ENCODE results near the gene RPL7L1. TPM values are rescaled to one million over a fixed set of nuclear protein-coding genes. Genes with fewer than 3 reads are reported as not detected.

The RPL7L1 gene
- total and polyA plus RNA-seq, 2 of the 13 experiments (the other 11 are each of a cell fraction or from before 2014, with no cell fraction given) = 51.6 to 179 TPM

DNA sequence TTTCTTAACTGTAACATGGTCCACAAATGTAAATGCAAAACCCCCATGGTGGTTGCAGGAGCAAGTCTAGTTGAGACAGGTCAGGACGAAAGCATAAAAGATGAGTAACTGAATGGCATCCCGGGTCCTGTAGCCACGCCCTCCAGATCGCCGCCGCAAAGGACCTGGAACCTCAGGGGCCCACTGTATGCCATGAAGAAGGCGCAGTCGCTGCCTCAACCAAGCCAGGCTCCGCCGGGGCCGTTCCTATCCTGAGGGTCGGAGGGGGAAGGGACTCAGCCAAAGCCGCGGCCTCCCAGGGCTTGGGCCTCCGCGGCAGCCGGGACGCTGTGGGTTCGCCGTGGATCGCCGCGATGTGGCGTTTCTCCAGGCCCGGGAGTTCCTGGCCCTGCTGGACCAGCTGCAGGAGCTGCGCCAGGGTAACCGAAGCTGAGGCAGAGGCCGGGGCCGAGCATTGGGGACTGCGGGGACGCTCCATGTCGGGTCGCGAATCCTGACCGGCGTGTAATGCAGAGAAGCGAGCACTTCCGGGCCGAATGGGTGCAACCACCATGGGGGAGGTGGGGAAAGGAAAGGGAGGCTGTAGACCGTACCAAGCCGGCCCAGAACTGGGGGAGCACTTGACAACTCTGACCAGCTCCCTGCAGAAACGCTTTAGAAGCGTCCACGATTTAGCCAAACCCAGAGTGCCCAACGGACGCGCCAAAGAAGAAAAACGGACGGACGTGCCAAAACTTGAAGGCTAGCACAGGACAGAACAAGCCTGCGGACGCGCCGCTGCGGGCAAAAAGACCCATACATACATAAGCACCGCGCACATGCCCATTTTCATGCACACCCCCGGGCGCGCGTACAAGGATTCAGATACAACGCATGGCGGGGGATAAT is 11.1 kb downstream of the RPL7L1 start (continued):
- TF ChIP-seq, protein P1, sequence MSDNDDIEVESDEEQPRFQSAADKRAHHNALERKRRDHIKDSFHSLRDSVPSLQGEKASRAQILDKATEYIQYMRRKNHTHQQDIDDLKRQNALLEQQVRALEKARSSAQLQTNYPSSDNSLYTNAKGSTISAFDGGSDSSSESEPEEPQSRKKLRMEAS (IDR thresholded peaks at IDR 0.05) = peak; percentile 74; the same call in 1 of the 2 replicates
- TF ChIP-seq POLR2A (IDR thresholded peaks at IDR 0.05; ENCODE audit: insufficient read depth in 1 of 2, low read depth in 2 of 2, low read length in 2 of 2) = peak; percentile 92 to 95
- no peak; the same call in 1 of the 2 replicates for TF ChIP-seq DPF2 (CRISPR knock-in tag; IDR thresholded peaks at IDR 0.05; ENCODE audit: borderline replicate concordance, low read depth)
- peak; percentile 28 for TF ChIP-seq SATB2 (CRISPR knock-in tag; IDR thresholded peaks at IDR 0.05)
- TF ChIP-seq, protein P2, sequence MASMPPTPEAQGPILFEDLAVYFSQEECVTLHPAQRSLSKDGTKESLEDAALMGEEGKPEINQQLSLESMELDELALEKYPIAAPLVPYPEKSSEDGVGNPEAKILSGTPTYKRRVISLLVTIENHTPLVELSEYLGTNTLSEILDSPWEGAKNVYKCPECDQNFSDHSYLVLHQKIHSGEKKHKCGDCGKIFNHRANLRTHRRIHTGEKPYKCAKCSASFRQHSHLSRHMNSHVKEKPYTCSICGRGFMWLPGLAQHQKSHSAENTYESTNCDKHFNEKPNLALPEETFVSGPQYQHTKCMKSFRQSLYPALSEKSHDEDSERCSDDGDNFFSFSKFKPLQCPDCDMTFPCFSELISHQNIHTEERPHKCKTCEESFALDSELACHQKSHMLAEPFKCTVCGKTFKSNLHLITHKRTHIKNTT (CRISPR knock-in tag; IDR thresholded peaks at IDR 0.05) = no peak
- TF ChIP-seq ETV6 (CRISPR knock-in tag; conservative IDR thresholded peaks at IDR 0.05) = peak; percentile 58; the same call in 1 of the 2 replicates
- TF ChIP-seq MYC (CRISPR knock-in tag; IDR thresholded peaks at IDR 0.05; ENCODE audit: borderline replicate concordance) = peak; percentile 82
- TF ChIP-seq, protein P3, sequence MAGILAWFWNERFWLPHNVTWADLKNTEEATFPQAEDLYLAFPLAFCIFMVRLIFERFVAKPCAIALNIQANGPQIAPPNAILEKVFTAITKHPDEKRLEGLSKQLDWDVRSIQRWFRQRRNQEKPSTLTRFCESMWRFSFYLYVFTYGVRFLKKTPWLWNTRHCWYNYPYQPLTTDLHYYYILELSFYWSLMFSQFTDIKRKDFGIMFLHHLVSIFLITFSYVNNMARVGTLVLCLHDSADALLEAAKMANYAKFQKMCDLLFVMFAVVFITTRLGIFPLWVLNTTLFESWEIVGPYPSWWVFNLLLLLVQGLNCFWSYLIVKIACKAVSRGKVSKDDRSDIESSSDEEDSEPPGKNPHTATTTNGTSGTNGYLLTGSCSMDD (CRISPR knock-in tag; IDR thresholded peaks at IDR 0.05) = 0 out of 2 replicates have a peak, but pooled peaks have one; percentile 70
- peak; percentile 99 for TF ChIP-seq ZNF589 (CRISPR knock-in tag; conservative IDR thresholded peaks at IDR 0.05)
- no peak for TF ChIP-seq ZNF441 (CRISPR knock-in tag; IDR thresholded peaks at IDR 0.05; ENCODE audit: borderline replicate concordance)
- TF ChIP-seq NAIF1 (CRISPR knock-in tag; IDR thresholded peaks at IDR 0.05; ENCODE audit: borderline replicate concordance) = peak; percentile 91; the same call in 1 of the 2 replicates
- 0 out of 2 replicates have a peak, but pooled peaks have one; percentile 25 for TF ChIP-seq ZNF234 (CRISPR knock-in tag; conservative IDR thresholded peaks at IDR 0.05)
- peak; percentile 61; the same call in 1 of the 2 replicates for TF ChIP-seq ZSCAN20 (CRISPR knock-in tag; IDR thresholded peaks at IDR 0.05; ENCODE audit: borderline replicate concordance)
- peak; percentile 96; the same call in 1 of the 2 replicates for TF ChIP-seq THYN1 (CRISPR knock-in tag; IDR thresholded peaks at IDR 0.05; ENCODE audit: borderline replicate concordance, low read depth)
- TF ChIP-seq, protein P4, sequence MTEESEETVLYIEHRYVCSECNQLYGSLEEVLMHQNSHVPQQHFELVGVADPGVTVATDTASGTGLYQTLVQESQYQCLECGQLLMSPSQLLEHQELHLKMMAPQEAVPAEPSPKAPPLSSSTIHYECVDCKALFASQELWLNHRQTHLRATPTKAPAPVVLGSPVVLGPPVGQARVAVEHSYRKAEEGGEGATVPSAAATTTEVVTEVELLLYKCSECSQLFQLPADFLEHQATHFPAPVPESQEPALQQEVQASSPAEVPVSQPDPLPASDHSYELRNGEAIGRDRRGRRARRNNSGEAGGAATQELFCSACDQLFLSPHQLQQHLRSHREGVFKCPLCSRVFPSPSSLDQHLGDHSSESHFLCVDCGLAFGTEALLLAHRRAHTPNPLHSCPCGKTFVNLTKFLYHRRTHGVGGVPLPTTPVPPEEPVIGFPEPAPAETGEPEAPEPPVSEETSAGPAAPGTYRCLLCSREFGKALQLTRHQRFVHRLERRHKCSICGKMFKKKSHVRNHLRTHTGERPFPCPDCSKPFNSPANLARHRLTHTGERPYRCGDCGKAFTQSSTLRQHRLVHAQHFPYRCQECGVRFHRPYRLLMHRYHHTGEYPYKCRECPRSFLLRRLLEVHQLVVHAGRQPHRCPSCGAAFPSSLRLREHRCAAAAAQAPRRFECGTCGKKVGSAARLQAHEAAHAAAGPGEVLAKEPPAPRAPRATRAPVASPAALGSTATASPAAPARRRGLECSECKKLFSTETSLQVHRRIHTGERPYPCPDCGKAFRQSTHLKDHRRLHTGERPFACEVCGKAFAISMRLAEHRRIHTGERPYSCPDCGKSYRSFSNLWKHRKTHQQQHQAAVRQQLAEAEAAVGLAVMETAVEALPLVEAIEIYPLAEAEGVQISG (CRISPR knock-in tag; IDR thresholded peaks at IDR 0.05) = peak; percentile 97
- no peak for TF ChIP-seq JUNB (CRISPR knock-in tag; IDR thresholded peaks at IDR 0.05; ENCODE audit: borderline replicate concordance)
- no peak for TF ChIP-seq ZNF549 (CRISPR knock-in tag; IDR thresholded peaks at IDR 0.05)
- peak; percentile 6; the same call in 1 of the 2 replicates for TF ChIP-seq KDM6A (CRISPR knock-in tag; IDR thresholded peaks at IDR 0.05; ENCODE audit: low read depth)
- peak; percentile 94 for TF ChIP-seq ZNF772 (CRISPR knock-in tag; IDR thresholded peaks at IDR 0.05)
- 0 out of 2 replicates have a peak, but pooled peaks have one; percentile 88 for TF ChIP-seq ZNF569 (CRISPR knock-in tag; IDR thresholded peaks at IDR 0.05; ENCODE audit: borderline replicate concordance)
- peak; percentile 59 for TF ChIP-seq ZNF143 (CRISPR knock-in tag; IDR thresholded peaks at IDR 0.05)
- peak; percentile 79; the same call in 1 of the 2 replicates for TF ChIP-seq MZF1 (CRISPR knock-in tag; IDR thresholded peaks at IDR 0.05; ENCODE audit: borderline replicate concordance)
- TF ChIP-seq IRX3 (CRISPR knock-in tag; IDR thresholded peaks at IDR 0.05; ENCODE audit: borderline replicate concordance, low read depth) = peak; percentile 86; the same call in 1 of the 2 replicates
- no peak for TF ChIP-seq SIX1 (CRISPR knock-in tag; IDR thresholded peaks at IDR 0.05; ENCODE audit: borderline replicate concordance)
- peak; percentile 95 for TF ChIP-seq ZNF780A (CRISPR knock-in tag; IDR thresholded peaks at IDR 0.05)
